GM12864 (cell line): ENCODE data around the gene SLC25A14.
"Not testable (repeated sequence)": the region's sequence is repeated elsewhere in the genome, so short reads cannot be mapped to it uniquely, and the experiment has no call there.

Source experiments
- DNase-seq: peaks from one replicate; pipeline ENCODE4 v3.0.0-alpha.2; 2011; ENCODE audit warnings: low read depth
- H3K4me3 ChIP-seq: 2 replicates; pipeline ENCODE4 v1.5.1; 2011; ENCODE audit warnings: mild to moderate bottlenecking, low read depth, low read length, control low read depth
- TF ChIP-seq, protein P1 (sequence below): IDR thresholded peaks from 2 replicates; pipeline ENCODE4 v1.5.1; 2011; ENCODE audit warnings: low read depth, mild to moderate bottlenecking, moderate library complexity, low read length, control low read depth, inconsistent platforms; ENCODE audit errors: missing control alignments

The SLC25A14 gene

DNA sequence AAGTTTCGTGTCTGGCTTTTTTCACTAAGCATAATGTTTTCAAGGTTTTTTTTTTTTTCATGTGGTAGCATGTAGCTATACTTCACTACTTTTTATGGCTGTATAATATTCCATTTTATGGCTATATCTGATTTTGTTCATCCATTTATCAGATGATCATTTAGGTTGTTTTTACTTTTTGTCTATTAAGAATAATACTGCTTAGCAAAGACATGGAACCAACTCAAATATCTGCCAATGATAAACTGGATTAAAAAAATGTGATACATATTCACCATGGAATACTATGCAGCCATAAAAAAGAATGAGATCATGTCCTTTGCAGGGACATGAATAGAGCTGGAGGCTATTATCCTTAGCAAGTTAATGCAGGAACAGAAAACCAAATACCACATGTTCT is 38.3 kb upstream of the SLC25A14 start:
- DNase-seq: no peak
- H3K4me3 ChIP-seq: no peak overlapping the region
- TF ChIP-seq, protein P1, sequence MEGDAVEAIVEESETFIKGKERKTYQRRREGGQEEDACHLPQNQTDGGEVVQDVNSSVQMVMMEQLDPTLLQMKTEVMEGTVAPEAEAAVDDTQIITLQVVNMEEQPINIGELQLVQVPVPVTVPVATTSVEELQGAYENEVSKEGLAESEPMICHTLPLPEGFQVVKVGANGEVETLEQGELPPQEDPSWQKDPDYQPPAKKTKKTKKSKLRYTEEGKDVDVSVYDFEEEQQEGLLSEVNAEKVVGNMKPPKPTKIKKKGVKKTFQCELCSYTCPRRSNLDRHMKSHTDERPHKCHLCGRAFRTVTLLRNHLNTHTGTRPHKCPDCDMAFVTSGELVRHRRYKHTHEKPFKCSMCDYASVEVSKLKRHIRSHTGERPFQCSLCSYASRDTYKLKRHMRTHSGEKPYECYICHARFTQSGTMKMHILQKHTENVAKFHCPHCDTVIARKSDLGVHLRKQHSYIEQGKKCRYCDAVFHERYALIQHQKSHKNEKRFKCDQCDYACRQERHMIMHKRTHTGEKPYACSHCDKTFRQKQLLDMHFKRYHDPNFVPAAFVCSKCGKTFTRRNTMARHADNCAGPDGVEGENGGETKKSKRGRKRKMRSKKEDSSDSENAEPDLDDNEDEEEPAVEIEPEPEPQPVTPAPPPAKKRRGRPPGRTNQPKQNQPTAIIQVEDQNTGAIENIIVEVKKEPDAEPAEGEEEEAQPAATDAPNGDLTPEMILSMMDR: no peak

DNA sequence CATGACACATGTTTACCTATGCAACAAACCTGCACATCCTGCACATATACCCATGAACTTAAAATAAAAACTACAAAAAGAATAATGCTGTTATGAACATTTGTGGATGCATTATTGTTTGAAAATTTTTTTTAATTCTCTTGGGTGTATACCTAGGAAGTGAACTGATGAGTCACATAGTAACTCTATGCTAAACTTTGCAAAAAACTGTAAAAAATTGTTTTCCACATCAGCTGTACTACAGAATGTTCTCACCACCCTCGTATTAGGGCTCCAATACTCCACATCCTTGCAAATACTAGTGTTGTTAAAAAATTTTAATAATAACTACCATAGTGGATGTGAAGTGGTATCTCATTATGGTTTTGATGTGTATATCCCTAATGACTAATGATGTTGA is 37.7 kb upstream of the SLC25A14 start:
- TF ChIP-seq, protein P1: no peak
- no peak overlapping the region for H3K4me3 ChIP-seq
- no peak for DNase-seq

DNA sequence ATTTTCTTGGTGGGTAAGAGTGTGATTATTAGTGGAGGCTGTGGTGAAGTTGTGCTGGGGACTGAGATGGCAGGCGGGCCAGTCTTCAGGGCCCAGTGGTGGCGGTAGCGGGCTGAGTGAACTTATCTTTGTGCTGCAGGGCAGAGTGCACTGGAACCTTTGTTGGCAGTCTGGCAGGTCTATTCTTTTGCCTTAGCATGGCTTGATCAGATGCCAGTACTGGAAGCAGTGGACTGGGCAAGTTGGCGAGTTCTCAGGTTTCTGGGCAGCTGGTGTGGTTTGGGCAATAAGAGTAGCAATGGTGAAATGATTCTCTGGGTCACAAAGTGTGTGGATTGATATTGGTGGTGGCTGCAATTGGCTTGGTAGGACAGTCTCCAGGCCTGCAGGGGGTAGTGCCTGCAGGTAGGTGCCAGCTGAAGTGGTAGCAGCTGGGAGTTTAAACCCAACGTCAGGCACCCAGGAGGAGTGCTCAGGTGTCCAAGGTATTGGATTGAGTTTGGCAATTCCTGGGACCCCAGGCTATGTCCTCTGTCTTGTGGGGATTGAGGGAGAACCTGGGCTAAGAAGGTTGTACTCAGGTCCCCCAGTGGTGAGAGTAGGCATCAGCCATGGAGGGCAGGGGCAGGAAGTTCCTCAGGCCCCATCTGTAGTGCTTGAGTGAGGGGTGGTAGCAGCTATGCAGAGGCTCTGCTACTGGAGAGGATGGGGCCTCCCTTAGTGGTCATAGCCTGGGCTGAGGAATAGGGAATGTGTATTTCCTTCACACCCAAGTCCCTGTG is 34.9 kb upstream of the SLC25A14 start:
- TF ChIP-seq, protein P1: peak; percentile 17
- no peak overlapping the region for H3K4me3 ChIP-seq
- no peak for DNase-seq

DNA sequence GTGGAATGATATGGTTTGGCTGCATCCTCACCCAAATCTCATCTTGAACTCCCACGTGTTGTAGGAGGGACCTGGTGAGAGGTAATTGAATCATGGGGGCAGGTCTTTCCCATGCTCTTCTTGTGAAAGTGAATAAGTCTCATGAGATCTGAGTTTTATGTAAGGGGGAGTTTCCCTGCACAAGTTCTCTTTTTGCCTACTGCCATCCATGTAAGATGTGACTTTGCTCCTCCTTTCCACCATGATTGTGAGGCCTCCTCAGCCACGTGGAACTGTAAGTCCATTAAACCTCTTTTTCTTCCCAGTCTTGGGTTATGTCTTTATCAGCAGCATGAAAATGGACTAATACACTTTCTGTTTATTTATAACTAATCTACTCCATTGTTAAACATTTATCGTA is 19.8 kb upstream of the SLC25A14 start:
- not testable (repeated sequence) for DNase-seq, H3K4me3 ChIP-seq

DNA sequence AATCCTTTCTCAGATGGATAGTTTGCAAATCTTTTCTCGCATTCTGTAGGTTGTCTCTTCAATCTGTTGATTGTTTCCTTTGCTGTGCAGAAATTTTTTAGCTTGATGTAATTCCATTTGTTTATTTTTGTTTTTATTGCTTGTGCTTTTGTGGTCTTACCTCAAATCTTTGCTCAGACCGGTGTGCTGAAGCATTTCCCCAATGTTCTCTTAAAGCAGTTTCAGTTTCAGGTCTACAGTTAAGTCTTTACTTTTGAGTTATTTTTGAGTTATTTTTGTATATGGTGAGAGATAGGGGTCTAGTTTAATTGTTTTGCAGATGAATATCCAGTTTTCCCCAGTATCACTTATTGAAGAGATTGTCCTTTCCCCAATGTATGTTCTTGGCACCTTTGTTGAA is 18.2 kb upstream of the SLC25A14 start:
- TF ChIP-seq, protein P1: no peak
- H3K4me3 ChIP-seq: no peak overlapping the region
- no peak for DNase-seq

DNA sequence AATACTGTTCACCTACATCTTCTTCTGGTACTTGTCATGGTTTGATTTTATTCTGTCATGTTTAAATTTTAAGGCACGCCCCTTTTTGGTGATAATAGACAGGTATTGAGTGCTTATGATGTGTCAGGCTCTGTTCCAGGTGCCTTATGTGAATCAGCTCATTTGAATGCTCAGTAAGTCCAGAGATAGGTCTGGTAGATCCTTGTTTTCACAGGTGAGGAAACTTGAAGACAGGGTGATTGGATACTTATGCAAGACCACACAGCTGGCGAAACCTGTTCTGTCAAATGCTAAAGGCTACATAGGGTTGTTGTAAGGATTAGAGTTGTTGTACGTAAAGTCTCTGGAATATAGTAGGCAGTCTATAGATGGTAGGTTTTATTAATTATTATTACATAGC is 9.6 kb upstream of the SLC25A14 start:
- DNase-seq: no peak
- H3K4me3 ChIP-seq: no peak overlapping the region
- TF ChIP-seq, protein P1: no peak

DNA sequence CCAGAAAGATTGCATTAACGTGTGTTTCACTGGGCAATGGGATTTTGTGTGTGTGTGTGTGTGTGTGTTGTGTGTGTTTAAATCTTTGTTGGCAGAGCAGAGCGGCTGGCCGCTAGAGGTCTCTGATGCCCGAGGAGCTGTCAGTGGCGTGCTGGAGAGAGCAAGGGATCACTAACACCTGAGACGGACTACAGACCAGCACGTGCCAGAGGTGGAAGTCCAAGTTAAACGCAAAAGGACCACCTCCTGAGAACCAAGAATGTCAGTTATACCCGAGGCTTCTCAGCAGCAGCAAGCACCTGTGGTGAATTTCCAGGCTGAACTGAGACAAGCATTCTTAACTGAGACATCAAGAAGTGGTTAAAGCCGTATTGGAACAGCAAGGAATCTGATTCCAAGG is 9.0 kb upstream of the SLC25A14 start:
- no peak overlapping the region for H3K4me3 ChIP-seq
- TF ChIP-seq, protein P1: peak; percentile 62
- DNase-seq: no peak
